ELR (cell line): Measurements from ENCODE around the gene ESYT2.

Experiments used
- DNase-seq: peaks from one replicate; pipeline ENCODE4 v3.0.0-alpha.2; 2015; ENCODE audit warnings: low read depth

The ESYT2 gene

DNA sequence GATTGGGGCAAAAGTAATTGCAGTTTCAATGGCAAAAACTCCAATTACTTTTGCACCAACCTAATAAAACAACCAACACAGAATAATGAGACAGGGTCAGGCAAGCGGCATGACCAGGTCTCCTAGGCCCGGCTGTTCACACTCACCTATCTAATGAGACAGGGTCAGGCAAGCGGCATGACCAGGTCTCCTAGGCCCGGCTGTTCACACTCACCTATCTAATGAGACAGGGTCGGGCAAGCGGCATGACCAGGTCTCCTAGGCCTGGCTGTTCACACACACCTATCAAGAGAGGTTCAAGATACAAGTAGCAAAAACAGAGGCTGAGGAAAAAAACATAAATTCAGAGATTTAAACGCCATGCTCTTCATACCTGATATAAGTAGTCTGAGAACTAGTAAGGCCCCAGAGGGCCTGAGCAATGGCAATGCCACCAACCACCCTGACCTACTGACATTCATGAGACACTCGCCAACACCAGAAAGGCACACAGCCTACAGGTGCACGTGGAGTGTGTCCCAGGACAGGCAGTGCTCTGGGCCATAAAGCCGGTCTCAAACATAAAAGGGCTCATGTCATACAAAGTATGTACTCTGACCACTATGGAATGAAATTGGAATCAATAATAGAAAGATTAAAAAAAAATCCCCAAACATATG, 84.1 kb downstream of the ESYT2 start:
- no peak for DNase-seq

DNA sequence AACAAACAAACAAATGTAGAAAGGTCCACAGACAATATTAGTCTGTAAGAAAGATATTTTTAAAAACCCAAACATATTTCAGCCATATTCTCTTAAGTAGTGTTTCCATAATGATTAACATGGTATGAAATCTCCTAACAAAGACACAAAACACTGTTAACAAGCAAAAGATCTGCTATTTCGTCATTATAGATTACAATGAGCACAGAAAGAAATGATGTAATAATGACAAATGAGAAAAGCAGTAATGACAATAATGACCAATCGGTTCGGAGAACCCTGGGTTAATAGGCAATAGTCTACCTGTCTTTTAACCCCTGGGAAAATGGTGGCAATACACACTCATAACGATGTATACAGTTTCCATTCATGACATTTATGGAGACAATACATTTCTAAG, 85.2 kb downstream of the ESYT2 start:
- no peak for DNase-seq

DNA sequence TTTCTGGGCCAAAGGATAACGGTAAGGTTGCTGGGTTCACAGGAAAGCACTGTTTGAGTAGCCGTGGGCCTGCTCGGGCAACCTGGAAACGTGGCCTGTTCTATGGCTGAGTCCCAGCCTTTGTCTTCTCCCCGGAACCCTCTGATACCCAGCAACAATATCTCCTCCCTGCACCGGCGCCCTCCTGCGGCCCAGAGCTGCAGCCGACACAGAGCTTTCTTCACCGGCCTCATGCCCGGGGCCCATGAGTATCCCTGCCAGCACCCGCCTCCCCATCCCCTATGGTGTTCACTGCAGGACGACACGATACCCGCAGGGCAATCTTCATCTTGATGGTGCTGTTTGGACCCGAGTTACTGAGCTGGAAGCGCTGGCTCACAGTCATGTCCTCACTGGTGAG, 86.1 kb downstream of the ESYT2 start:
- DNase-seq, result no peak

DNA sequence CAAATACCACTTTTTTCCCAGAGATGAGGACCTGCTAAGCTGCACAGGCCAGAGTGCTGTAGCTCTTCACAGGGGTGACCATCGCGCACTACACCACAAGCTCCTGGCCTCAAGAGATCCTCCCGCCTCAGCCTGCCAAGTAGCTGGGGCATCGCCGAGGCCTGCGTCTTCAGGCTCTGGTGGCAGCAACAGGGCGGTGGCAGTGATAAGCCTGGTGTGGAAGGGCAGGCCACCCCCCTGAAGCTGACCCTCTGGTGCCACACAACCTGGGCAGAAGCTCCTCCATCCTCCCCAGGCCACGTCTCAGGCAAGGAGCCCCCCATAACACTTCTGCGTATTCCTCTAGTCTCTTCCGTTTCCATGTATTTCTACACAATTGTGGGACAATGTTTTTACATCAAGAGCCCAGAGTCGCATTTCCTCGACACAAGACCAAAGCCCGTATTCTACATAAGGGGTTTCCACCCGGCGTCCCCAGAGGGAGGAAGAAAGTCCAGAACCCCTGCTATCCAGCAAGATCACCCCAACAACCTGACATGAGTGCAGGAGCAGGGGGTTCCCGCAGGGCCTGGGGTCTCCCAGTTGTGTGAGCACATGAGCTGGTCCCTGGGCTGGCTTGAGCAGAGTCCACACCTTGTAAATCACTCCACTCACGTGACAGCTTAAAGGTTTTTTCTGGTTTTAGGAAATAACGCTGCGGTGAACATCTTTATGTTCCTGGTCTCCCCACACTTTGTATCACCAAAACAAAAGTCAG, 87.1 kb downstream of the ESYT2 start:
- DNase-seq, result no peak

DNA sequence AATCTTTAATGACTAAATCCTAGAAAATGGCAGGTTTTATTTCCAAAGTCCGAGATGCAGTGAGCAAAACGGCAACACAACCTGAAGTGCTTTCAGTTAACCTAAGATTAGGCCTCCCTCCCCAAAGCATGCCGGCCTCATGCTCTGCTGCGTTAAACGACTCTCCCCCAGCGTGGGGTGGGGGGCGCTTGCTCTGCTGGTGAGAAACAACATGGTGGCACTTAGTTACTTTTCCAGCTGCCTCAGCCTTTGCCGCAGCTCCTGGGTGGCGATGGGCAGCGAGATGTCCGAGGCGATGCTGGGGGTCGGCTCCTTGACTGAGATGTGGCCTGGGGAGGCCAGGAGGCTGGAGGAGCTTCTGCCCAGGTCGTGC, 88.0 kb downstream of the ESYT2 start:
- no peak for DNase-seq

DNA sequence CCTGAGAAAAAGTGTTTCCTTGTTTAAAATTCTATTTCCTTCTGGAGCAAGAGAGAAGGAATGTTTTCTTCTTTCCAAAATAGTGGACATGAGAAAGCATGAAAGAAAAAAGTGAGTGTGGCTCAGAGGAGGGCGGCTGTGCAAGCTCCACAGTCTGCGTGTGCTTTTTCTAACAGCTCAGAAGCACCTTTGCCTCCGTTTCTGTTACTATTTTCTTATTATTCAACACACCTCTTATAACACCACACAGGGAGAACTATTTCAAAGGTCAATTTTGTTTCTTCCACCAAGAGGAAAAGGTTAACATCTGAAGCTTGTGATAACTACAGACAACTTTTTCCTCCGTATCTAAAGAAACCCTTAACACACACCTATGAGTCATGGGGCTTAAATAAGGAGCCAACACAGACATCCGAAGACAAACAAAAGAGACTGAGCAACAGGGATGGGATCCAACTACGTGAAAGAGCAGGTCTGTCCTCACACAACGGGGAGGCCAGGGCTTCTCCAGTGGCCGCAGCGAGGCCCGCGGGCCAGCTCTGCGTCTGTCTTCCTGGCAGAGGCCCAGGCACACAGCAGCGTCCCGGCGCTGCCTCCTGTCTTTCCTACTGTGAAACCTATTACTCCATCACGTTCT, 88.5 kb downstream of the ESYT2 start:
- peak; percentile 87 for DNase-seq

DNA sequence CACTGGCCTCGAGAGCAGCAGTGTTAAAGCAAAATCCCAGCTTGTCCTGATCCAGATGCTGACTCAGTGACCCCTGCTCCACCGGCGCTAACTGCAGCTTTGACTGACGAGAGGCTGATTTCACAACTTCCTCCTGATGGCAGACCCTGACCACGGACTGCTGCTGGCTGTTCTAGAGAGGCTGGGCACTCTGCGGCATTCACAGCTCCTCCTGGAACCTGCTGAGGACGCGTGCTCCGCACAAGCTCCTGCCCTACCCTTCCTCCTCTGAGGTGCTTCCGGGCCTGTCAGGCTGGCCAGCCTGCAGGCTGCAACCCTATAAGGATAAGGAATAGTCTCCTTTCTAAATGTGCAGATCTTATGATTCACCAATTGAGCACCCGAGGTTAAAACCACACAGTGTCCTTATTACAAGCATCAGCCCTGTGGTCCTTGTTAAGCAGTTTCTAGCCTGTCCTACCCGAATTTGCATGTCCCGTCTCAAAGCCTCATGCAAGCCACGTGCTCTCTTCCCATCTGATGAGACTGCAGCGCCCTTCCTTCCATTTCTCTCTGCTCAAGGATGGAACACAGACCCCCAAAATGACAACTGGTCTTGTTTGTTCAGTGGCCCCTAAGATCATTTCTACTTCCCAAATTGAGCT, 89.2 kb downstream of the ESYT2 start:
- peak; percentile 88 for DNase-seq

DNA sequence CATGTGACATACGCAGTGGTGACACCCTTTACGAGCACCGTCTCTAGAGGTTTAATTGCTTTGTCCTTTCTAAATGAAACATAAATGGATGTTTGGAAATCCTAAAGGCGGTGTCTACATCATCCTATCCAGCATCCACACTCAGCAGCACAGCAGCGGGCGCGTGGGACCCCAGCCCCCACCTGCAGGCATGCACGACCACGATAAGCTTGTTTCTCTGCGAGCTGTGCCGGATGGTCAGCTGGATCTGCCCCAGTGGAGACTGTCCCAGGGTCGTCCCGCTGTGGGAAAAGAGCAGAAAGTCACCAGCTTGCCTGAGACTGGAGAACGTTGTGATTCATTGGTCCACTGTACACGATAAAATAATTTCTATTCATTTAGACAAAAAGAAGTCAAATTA, 90.5 kb downstream of the ESYT2 start:
- DNase-seq, result no peak

DNA sequence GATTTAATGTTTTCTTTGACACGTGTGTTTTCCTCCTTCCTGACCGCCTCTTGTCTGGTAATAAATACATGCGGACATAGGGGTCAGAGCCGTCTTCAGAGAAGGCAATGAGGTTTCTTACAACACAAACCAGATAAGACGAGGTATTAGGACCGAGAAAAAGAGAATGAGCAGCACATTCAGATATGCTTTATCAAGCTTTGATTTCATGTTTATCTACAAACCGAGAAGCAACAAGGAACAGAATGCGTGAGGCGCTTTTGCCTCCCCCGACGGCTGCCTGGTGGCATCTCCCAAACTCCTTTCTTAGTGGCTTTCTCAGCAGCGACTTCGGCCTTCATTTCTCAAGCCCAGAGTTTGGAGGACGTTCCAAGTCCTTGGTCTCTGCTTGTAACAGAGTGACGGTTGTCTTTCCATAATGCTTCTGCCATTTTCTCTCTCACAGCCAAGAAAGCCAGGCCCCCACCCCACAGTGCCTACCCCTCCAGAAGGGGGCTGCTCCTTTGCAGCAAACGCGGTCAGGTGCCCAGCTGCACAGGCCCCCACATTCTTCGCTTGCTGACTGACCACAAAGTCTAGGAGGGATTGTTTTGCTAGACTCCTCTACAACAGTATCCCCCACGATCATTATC, 92.1 kb downstream of the ESYT2 start:
- no peak for DNase-seq

DNA sequence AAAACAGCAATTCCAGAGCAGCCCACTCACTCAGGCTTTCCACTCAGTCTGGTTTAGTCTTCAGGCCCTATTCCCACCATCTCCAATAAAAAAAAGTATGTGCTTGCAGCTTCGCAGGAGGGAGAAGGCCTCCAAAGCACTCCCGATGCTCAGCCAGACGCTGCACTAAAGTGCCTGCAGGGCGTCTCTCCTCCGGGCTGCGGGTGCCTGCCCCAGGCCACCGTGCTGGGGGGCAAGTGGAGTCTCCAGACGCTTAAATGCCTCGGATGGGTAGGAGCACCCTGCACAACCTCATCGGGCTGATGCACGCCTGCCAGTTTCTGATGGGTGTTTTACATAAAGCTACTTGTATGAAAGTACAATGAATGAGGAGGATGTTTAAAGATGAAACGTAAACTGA, 93.4 kb downstream of the ESYT2 start:
- DNase-seq, result no peak

DNA sequence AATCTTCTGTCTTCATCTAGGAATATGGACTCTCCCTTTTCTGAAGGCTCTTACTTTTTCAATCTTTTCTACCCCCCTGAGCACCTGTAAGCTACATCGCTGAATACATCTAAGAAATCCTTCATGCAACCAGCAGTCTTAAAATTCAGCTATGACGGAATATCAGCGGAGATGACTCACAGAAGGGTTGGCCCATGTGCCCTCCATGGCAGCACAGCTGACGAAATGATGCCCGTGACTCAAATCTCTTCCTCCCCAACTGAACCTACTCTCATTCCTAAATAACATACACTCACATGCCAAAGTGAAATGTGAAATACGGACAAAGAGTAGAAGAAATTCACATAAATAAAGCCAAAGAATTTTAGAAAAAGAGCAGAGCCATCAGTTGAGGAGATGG, 94.4 kb downstream of the ESYT2 start:
- DNase-seq, result peak; percentile 68

DNA sequence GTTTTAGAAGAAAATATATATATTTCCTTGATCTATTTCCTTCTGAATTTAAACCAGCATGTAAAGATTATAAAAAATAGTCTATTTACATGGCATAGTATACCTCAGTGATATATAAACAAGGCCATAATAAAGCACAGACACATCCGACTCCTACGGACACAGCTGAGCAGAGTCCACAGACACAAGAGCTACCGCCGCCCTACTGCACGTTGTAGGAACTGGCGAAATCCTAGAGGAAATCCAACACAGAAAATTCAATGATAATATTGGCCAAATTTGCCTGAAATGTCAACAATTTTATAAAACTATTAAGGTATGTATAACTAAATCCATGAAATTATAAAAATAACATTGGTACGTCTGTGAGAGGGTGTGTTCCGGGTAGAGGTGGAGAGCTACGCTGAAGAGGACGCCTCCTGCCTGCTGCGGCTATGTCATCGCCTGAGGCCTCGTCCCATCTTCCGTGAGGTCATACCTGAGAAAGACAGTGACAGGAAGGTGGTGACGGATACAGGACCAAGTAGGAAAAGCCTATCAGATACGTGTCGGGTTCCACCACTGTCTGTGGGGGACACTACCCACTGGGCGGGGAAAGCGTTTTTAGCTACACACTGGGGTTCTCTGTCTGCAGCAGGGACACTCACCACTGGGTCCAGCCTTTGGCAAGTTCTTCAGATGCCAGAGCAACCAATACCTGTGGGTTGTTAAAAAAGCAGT, 95.4 kb downstream of the ESYT2 start:
- no peak for DNase-seq

DNA sequence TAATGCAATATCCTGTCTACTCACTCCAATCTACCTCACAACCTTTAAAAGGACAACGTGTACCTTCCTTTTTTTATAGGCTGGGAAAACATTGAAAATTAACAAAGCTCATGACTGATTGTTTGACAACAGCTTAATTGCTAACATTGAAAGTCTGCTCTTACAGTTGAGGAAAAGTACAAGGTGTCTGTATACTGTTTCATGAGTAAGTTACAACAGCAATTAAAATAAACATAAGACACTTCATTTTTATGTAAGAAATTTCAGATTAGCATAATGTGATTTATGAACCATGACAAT, 96.1 kb downstream of the ESYT2 start:
- no peak for DNase-seq

DNA sequence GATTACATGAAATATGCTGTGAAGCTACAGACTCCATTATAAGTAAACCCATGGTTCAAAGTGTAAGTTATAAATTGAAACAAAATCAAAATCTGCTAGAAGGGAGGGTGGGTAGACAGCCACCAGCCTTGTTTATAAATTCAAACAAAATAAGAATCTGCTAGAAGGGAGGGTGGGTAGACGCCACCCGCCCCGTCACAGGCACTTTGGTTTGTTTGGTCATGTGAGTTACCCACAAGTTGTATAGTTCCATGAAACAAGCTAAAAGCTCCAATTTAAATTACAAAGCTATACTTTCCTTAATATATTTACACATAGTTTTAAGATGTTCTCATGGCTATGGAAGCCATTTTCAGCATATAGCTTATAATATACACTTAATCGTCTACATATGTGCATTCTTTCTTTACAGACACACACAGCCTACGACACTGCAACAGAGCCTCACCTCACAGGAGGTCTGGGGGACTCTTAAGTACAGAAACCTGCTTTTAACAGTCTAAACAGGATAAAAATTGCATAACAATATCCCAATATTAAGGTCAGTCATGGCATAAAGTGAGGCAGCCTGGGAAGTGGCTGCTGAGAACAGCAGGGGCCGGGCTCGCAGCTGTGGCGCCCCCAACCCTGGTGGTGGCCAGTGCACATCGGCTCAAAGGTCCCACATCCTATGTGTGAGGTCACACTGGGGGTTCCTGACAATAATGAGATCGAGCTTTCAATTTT, 96.7 kb downstream of the ESYT2 start:
- no peak for DNase-seq

DNA sequence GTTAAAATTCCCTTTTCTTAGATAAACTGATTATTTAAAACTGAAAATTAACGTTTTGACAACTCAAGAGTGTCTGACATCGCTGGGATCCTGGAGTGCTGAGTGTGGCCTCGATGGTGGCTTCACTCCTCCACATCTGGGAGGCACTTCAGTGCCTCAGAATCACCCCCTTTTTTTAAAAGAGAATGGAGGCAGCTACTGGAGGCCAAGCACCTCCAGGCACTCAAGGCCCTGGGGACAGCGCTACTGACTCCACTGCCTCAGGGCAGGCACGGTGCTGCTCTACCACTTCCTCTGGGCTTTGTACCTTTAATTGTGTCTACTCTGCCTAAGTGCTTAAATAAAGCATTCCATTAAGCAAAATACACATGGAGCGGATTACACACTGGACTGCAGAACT, 97.5 kb downstream of the ESYT2 start:
- DNase-seq, result no peak

DNA sequence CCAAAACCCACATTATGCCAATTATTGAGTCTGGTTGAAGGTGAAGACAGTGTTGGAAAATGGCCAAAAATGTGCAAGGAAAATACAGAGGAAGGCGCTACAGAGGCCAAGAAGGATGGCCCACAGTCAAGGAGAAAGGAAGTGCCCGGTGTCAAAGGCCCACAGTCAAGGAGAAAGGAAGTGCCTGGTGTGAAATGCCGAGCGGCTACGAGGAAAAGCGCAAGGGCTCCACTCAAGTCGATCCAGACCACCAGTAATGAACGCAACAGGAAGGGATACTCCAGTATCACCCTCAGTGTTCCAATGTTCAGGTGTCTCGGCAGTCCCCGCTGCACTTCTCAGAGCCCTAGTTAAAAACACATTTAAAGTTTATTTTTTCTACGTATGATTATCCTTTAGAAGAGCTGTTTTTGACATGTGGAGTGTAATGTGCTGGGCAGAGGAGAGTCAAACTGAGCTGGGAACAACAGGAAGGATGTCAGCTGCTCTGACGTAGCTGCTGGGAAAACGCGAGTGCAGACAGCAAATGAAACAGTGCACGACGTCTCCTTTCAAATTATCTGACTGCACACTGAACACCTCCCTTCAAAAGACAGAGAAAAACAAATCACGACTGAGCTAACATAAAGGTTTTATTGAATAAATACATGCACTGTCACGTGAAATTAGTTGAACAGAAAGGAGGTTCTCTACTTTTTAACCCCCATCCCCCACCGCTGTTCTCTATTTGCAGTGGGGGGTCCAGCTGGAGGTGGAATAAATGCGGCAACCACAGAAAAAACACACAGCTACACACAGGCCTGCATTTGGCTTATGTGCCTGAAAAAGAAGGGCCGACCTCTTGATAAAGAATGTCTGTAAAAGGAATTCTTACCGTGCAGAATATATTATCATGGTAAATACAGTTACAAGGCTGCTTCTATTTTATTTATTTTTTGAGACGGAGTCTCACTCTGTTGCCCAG, 98.6 kb downstream of the ESYT2 start:
- DNase-seq, result no peak

DNA sequence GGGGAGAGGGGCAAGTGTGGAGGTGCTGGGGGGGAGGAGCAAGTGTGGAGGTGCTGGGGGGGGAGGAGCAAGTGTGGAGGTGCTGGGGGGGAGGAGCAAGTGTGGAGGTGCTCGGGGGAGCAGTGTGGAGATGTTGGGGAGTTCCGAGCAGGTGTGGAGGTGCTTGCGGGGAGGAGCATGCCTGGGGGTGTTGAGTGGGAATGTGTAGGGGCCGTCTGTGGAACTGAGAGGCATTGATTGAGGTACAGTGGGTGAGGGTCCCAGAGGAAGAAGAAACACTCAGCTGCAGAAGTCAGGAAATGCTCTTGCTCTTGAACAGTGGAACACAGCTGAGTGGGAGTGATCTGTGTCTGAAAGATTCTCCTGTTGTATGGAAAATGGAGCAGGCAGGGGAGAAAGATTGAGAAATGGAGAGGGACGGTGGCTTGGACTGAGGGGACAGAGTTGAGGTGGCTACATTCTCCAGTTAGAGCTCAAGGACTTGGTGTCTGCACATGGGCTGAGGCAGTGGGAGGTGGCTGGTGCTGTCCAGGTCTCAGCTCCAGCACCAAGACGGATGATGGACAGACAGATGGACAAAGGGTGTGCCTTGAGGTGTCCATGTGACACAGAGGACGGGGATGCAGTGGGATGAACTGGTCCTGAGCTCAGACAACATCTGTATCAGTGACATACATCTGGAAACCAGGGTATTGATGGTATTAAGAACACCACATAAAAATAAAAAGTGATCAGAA, 99.5 kb downstream of the ESYT2 start:
- DNase-seq, result no peak

DNA sequence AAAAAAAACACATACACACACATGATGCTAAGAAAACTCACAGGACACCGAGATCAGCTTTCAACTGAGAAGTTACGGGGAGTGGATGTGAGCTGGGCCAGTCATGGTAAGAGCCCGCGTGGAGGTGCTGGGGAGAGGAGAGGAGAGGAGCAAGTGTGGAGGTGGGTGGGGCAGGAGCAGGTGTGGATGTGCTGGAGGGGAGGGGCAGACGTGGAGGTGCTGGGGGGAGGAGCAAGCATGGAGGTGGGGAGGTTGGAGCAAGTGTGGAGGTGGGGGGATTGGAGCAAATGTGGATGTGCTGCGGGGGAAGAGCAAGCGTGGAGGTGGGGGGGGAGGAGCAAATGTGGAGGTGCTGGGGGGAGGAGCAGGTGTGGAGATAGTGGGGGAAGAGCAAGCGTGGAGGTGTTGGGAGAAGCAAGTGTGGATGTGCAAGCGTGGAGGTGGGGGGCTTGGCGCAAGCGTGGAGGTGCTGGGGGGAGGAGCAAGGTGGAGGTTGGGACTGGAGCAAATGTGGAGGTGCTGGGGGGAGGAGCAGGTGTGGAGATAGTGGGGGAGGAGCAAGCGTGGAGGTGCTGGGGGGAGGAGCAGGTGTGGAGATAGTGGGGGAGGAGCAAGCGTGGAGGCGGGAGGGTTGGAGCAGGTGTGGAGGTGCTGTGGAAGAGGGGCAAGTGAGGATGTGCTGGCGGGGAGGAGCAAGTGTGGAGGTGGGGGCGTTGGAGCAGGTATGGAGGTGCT, 100.2 kb downstream of the ESYT2 start:
- DNase-seq, result no peak

DNA sequence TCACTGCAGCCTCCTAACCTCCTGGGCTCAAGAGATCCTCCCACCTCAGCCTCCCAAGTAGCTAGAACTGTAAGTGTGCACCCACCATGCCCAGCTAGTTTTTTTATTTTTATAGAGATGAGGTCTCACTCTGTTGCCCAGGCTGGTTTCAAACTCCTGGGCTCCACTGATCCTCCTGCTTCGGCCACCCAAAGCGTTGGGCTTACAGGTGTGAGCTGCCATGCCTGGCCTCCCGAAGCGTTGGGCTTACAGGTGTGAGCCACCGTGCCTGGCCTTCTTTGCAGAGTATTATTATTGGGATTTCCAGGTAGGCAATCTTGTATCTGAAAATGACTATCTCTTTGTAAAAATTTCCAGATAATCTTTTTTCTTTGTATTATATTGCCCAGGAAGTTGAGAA, 101.6 kb downstream of the ESYT2 start:
- DNase-seq, result no peak
